Measurements from ENCODE around the gene GABRD. TPM values are rescaled to one million over a fixed set of nuclear protein-coding genes. Genes with fewer than 3 reads are reported as not detected.
A peak's percentile ranks its signal among the peaks of the same experiment; 100 is the strongest.

GABRD gene
- total RNA-seq, 1 donor from 2014 or later = not detected

GRCh38 chr1:2041887-2042286 is 22.7 kb downstream of the GABRD start:
- Histone ChIP-seq H3K9me3 (no peaks in the 10 kb centered on the region), H3K4me1 (peaks cover 19% of the 10 kb centered on the region), H3K27ac (no peak overlapping the region), H3K36me3 (no peaks in the 10 kb centered on the region), H3K4me3 (no peak overlapping the region), H3K27me3 (no peaks in the 10 kb centered on the region)
- TF ChIP-seq CTCF (IDR thresholded peaks at IDR 0.05) = no peak
- no peak for TF ChIP-seq POLR2A (IDR thresholded peaks at IDR 0.05)
- TF ChIP-seq POLR2AphosphoS5 (IDR thresholded peaks at IDR 0.05; ENCODE audit: insufficient read depth in 1 of 2, low read depth in 1 of 2) = no peak
- intact Hi-C loops (cut with DNase I) = loop anchor here (5.0 kb wide), 1 partner anchor 95 kb away; no protein-coding TSS in a partner anchor
- no peak for DNase-seq (ENCODE audit: extremely low spot score in 2 of 2)

GRCh38 chr1:2042830-2043773 is 24.0 kb downstream of the GABRD start:
- intact Hi-C loops (cut with DNase I) = loop anchor here (5.0 kb wide), 1 partner anchor 96 kb away; no protein-coding TSS in a partner anchor
- Histone ChIP-seq H3K27ac (no peak overlapping the region), H3K36me3 (no peaks in the 10 kb centered on the region), H3K4me1 (peaks cover 19% of the 10 kb centered on the region), H3K4me3 (no peak overlapping the region), H3K9me3 (no peaks in the 10 kb centered on the region), H3K27me3 (no peaks in the 10 kb centered on the region)
- DNase-seq (ENCODE audit: extremely low spot score in 2 of 2) = no peak
- no peak for TF ChIP-seq POLR2A (IDR thresholded peaks at IDR 0.05)
- TF ChIP-seq CTCF (IDR thresholded peaks at IDR 0.05) = no peak
- TF ChIP-seq POLR2AphosphoS5 (IDR thresholded peaks at IDR 0.05; ENCODE audit: insufficient read depth in 1 of 2, low read depth in 1 of 2) = no peak

GRCh38 chr1:2043886-2044285 is 24.7 kb downstream of the GABRD start:
- peak overlapping the region; percentile 66 for H3K27ac ChIP-seq
- peaks cover 19% of the 10 kb centered on the region for H3K4me1 ChIP-seq
- DNase-seq (ENCODE audit: extremely low spot score in 2 of 2) = no peak
- H3K36me3 ChIP-seq = no peaks in the 10 kb centered on the region
- intact Hi-C loops (cut with DNase I) = loop anchor here (5.0 kb wide), 1 partner anchor 97 kb away; no protein-coding TSS in a partner anchor
- no peaks in the 10 kb centered on the region for H3K27me3 ChIP-seq
- H3K9me3 ChIP-seq = no peaks in the 10 kb centered on the region
- TF ChIP-seq POLR2AphosphoS5 (IDR thresholded peaks at IDR 0.05; ENCODE audit: insufficient read depth in 1 of 2, low read depth in 1 of 2) (no peak), POLR2A (IDR thresholded peaks at IDR 0.05) (no peak)
- H3K4me3 ChIP-seq = no peak overlapping the region

GRCh38 chr1:2044510-2045319 is 25.6 kb downstream of the GABRD start:
- Histone ChIP-seq H3K27ac (peak overlapping the region; percentile 66), H3K9me3 (no peaks in the 10 kb centered on the region), H3K27me3 (no peaks in the 10 kb centered on the region), H3K4me1 (peaks cover 26% of the 10 kb centered on the region), H3K4me3 (peak overlapping the region; percentile 32 to 54), H3K36me3 (no peaks in the 10 kb centered on the region)
- DNase-seq (ENCODE audit: extremely low spot score in 2 of 2) = no peak
- TF ChIP-seq POLR2A (IDR thresholded peaks at IDR 0.05) (no peak), CTCF (IDR thresholded peaks at IDR 0.05) (peak; percentile 75 to 80 (median 80)), POLR2AphosphoS5 (IDR thresholded peaks at IDR 0.05; ENCODE audit: insufficient read depth in 1 of 2, low read depth in 1 of 2) (no peak)
- intact Hi-C loops (cut with DNase I) = loop anchor here (5.0 kb wide), 2 partner anchors 82 to 97 kb away; no protein-coding TSS in a partner anchor

GRCh38 chr1:2045468-2046173 is 26.5 kb downstream of the GABRD start:
- Histone ChIP-seq H3K9me3 (no peaks in the 10 kb centered on the region), H3K27me3 (no peaks in the 10 kb centered on the region), H3K4me3 (no peak overlapping the region), H3K4me1 (peaks cover 30% of the 10 kb centered on the region), H3K27ac (peak overlapping the region; percentile 59), H3K36me3 (no peaks in the 10 kb centered on the region)
- peak in 1 of 2 donors; percentile 40 for TF ChIP-seq POLR2AphosphoS5 (IDR thresholded peaks at IDR 0.05; ENCODE audit: insufficient read depth in 1 of 2, low read depth in 1 of 2)
- TF ChIP-seq POLR2A (IDR thresholded peaks at IDR 0.05) = no peak
- TF ChIP-seq CTCF (IDR thresholded peaks at IDR 0.05) = no peak
- intact Hi-C loops (cut with DNase I) = loop anchor here (5.0 kb wide), 1 partner anchor 83 kb away; no protein-coding TSS in a partner anchor
- no peak for DNase-seq (ENCODE audit: extremely low spot score in 2 of 2)

All from vagina (tissue), 2 donors.